Lung (tissue), 12 donors: Measurements from ENCODE around the gene SLC45A1. TPM values are rescaled to one million over a fixed set of nuclear protein-coding genes. Genes with fewer than 3 reads are reported as not detected.
A peak's percentile ranks its signal among the peaks of the same experiment; 100 is the strongest.
"Not testable (repeated sequence)": the region's sequence is repeated elsewhere in the genome, so short reads cannot be mapped to it uniquely, and the experiment has no call there.

ENCODE experiments used
- ATAC-seq: fragments of 200-7000 bp; cut with Tn5 transposase; one replicate; pipeline ENCODE4 v1.9.1; 2020; ENCODE audit warnings: moderate number of reproducible peaks; ENCODE audit not compliant: insufficient read depth, low FRiP score
- DNase-seq, 3 donors: peaks; one replicate each; pipeline ENCODE4 v3.0.0-alpha.2; 2013 to 2017
- H3K27ac ChIP-seq, 2 donors: one replicate each; pipeline ENCODE4 v1.5.1; 2013; ENCODE audit warnings: mild to moderate bottlenecking in 2 of 2, moderate library complexity in 2 of 2, control low read depth in 1 of 2, inconsistent platforms in 1 of 2, low read depth in 1 of 2, low read length in 1 of 2
- H3K27me3 ChIP-seq, 3 donors: one replicate each; pipeline ENCODE4 v1.5.1; 2013; ENCODE audit warnings: low read length in 2 of 3; ENCODE audit not compliant: control insufficient read depth in 3 of 3, insufficient read depth in 3 of 3
- H3K36me3 ChIP-seq, 4 donors: one replicate each; pipeline ENCODE4 v1.5.1; 2013; ENCODE audit warnings: low read length in 4 of 4, mild to moderate bottlenecking in 1 of 4, moderate library complexity in 1 of 4; ENCODE audit not compliant: control insufficient read depth in 4 of 4, insufficient read depth in 4 of 4
- H3K4me1 ChIP-seq, 5 donors: one replicate each; pipeline ENCODE4 v1.5.1; 2013; ENCODE audit warnings: low read length in 5 of 5, mild to moderate bottlenecking in 2 of 5, moderate library complexity in 1 of 5; ENCODE audit not compliant: control insufficient read depth in 5 of 5, insufficient read depth in 5 of 5
- H3K4me3 ChIP-seq: one replicate; pipeline ENCODE4 v1.5.1; 2013; ENCODE audit warnings: mild to moderate bottlenecking, control low read depth, moderate library complexity
- H3K9ac ChIP-seq, 2 donors: one replicate each; pipeline ENCODE4 v1.5.1; 2013; ENCODE audit warnings: low read length in 2 of 2, control low read depth in 1 of 2; ENCODE audit not compliant: insufficient read depth in 1 of 2
- H3K9me3 ChIP-seq, 4 donors: one replicate each; pipeline ENCODE4 v1.5.1; 2013; ENCODE audit warnings: low read length in 3 of 4, mild to moderate bottlenecking in 1 of 4, moderate library complexity in 1 of 4; ENCODE audit not compliant: control insufficient read depth in 4 of 4, insufficient read depth in 3 of 4
- WGBS, 2 donors: extraction: QIAGEN DNeasy Blood & Tissue Kit; methylation state at CpG; one replicate each; pipeline ENCODE4 v1.1.7; 2013; 5-methylcytosine and 5-hydroxymethylcytosine counted together
- polyA plus RNA-seq, 2 donors: library from polyadenylated mRNA; stranded (reverse); fragments of 200-250 nt; gene quantifications; one replicate each; pipeline ENCODE4 v1.2.1, GENCODE V29; 2013
- total RNA-seq, 2 donors: library from RNA; depleted of rRNA in 1 of 2; stranded (reverse); fragments of >200 nt in 1 of 2; gene quantifications; one replicate each; pipeline ENCODE4 v1.2.1, GENCODE V29; 2014 to 2021
- TF ChIP-seq, protein P1 (sequence below): IDR thresholded peaks from 2 replicates; pipeline ENCODE4 v1.5.1; 2012; ENCODE audit warnings: mild to moderate bottlenecking; ENCODE audit errors: control extremely low read depth, extremely low read depth
- donor health status: control.
- donor health status: control.
- donor health status: Bipolar disorder and iron deficiency.
- donor health status: healthy.
- donor health status: DM: yes; HTN: yes; CAD: no.

Gene SLC45A1
- total and polyA plus RNA-seq, 4 donors: 0.74 to 1.6 (median 1.1) TPM

DNA sequence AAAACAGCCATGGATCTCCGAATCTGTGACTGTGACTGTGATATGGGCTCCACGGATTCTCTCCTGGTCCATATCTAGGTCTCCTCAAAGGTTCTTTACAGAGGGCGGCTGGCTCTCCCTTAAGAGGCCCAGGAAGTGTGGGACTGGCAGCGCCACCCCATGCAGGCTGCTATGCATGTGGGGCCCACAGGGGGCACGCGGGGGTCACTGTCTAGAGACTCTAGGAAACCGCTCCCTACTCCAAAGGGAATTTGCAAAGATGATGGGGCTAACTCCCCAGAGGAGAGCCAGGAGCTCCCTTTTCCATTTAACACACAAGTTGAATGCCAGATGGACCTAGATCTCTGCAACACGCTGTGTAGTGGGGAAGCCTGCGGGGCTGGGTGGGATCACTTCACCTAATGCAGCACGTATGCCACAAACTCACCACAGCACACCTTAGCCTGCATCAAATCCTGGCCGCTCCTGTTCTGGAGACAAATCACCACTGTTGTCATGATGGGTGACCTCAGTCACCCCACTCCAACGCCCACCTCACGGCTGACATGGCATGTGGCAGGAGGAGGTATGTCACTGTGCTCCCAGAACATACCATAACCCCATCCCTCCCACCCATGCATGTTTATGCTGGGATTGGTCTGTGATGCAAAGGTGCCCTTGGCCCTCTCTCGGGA, 61.7 kb downstream of the SLC45A1 start:
- H3K9ac ChIP-seq: no peak overlapping the region
- H3K36me3 ChIP-seq: peaks cover 0 to 22% (median 15%) of the 10 kb centered on the region in 4 donors
- peaks cover 23 to 55% (median 44%) of the 10 kb centered on the region in 5 donors for H3K4me1 ChIP-seq
- peaks cover 0 to 3% (median 0%) of the 10 kb centered on the region in 4 donors for H3K9me3 ChIP-seq
- DNase-seq (no peak), ATAC-seq (no peak)
- no peaks in the 10 kb centered on the region for H3K27me3 ChIP-seq
- H3K4me3 ChIP-seq: no peak overlapping the region
- WGBS, 2 donors: 84 to 88% methylated on average over 14 of the region's 14 CpGs
- peak overlapping the region in 1 of 2 donors; percentile 63 for H3K27ac ChIP-seq
- TF ChIP-seq, protein P1, sequence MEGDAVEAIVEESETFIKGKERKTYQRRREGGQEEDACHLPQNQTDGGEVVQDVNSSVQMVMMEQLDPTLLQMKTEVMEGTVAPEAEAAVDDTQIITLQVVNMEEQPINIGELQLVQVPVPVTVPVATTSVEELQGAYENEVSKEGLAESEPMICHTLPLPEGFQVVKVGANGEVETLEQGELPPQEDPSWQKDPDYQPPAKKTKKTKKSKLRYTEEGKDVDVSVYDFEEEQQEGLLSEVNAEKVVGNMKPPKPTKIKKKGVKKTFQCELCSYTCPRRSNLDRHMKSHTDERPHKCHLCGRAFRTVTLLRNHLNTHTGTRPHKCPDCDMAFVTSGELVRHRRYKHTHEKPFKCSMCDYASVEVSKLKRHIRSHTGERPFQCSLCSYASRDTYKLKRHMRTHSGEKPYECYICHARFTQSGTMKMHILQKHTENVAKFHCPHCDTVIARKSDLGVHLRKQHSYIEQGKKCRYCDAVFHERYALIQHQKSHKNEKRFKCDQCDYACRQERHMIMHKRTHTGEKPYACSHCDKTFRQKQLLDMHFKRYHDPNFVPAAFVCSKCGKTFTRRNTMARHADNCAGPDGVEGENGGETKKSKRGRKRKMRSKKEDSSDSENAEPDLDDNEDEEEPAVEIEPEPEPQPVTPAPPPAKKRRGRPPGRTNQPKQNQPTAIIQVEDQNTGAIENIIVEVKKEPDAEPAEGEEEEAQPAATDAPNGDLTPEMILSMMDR: no peak

- H3K4me1 ChIP-seq: peaks cover 23 to 60% (median 41%) of the 10 kb centered on the region in 5 donors
- not testable (repeated sequence) for H3K9me3 ChIP-seq, ATAC-seq, H3K27me3 ChIP-seq, DNase-seq, H3K9ac ChIP-seq, H3K4me3 ChIP-seq
- peak overlapping the region in 1 of 2 donors; percentile 17 for H3K27ac ChIP-seq
- peaks cover 0 to 25% (median 17%) of the 10 kb centered on the region in 4 donors for H3K36me3 ChIP-seq
- WGBS, 2 donors: 85 to 89% methylated on average over 6 of the region's 6 CpGs
Observed at GRCh38 chr1:8380310-8380709, 62.4 kb downstream of the SLC45A1 start.

GRCh38 chr1:8381618-8382017, 63.7 kb downstream of the SLC45A1 start:
- H3K4me3 ChIP-seq: no peak overlapping the region

GRCh38 chr1:8382051-8382505, 64.2 kb downstream of the SLC45A1 start:
- TF ChIP-seq, protein P1: no peak
- Histone ChIP-seq H3K4me3 (no peak overlapping the region), H3K4me1 (peaks cover 23 to 59% (median 45%) of the 10 kb centered on the region in 5 donors), H3K36me3 (peaks cover 0 to 25% (median 16%) of the 10 kb centered on the region in 4 donors), H3K9me3 (peaks cover 0 to 3% (median 0%) of the 10 kb centered on the region in 4 donors), H3K27me3 (no peaks in the 10 kb centered on the region), H3K9ac (no peak overlapping the region), H3K27ac (peak overlapping the region; percentile 39 to 57)
- DNase-seq: no peak
- ATAC-seq: no peak
- WGBS, 2 donors: 90% methylated on average over 9 of the region's 9 CpGs

More at GRCh38 chr1:8381618-8382017, 63.7 kb downstream of the SLC45A1 start:
- DNase-seq: no peak
- ATAC-seq: no peak
- peaks cover 23 to 61% (median 42%) of the 10 kb centered on the region in 5 donors for H3K4me1 ChIP-seq
- H3K27me3 ChIP-seq: no peaks in the 10 kb centered on the region
- TF ChIP-seq, protein P1: no peak
- H3K9ac ChIP-seq: no peak overlapping the region
- peak overlapping the region in 1 of 2 donors; percentile 39 for H3K27ac ChIP-seq
- peaks cover 0 to 3% (median 0%) of the 10 kb centered on the region in 4 donors for H3K9me3 ChIP-seq
- H3K36me3 ChIP-seq: peaks cover 0 to 25% (median 16%) of the 10 kb centered on the region in 4 donors
- WGBS, 2 donors: 67 to 70% methylated on average over 8 of the region's 8 CpGs
